Sigmoid colon (tissue), 7 donors: ENCODE results near the gene MAEA. TPM values are rescaled to one million over a fixed set of nuclear protein-coding genes. Genes with fewer than 3 reads are reported as not detected.

Experiments
- DNase-seq: peaks from one replicate; pipeline ENCODE4 v3.0.0-alpha.2; 2019
- H3K27ac ChIP-seq, 4 donors: fragments of 200-600 bp; sonication (generic); one replicate each; pipeline ENCODE4 v1.5.1; 2016 to 2019; ENCODE audit warnings: mild to moderate bottlenecking in 1 of 4
- H3K27me3 ChIP-seq, 3 donors: fragments of 200-600 bp; sonication (generic); one replicate each; pipeline ENCODE4 v1.5.1; 2019; ENCODE audit warnings: mild to moderate bottlenecking in 1 of 3
- H3K36me3 ChIP-seq, 4 donors: fragments of 200-600 bp; sonication (generic); one replicate each; pipeline ENCODE4 v1.5.1; 2016 to 2019
- H3K4me1 ChIP-seq, 4 donors: fragments of 200-600 bp; sonication (generic); one replicate each; pipeline ENCODE4 v1.5.1; 2017 to 2019
- H3K4me3 ChIP-seq, 4 donors: fragments of 200-600 bp; sonication (generic); one replicate each; pipeline ENCODE4 v1.5.1; 2017 to 2019; ENCODE audit warnings: mild to moderate bottlenecking in 2 of 4, moderate library complexity in 1 of 4
- H3K9me3 ChIP-seq, 4 donors: fragments of 200-600 bp in 3 of 4; sonication (generic) in 3 of 4; one replicate each; pipeline versions ENCODE4 v1.5.1 to v1.6.1; 2013 to 2019
- EP300 ChIP-seq, 4 donors: sonication (generic); formaldehyde crosslinking; IDR thresholded peaks; one replicate each; pipeline ENCODE4 v1.6.1; 2017; ENCODE audit warnings: antibody characterized with exemption in 4 of 4
- POLR2A ChIP-seq, 2 donors: fragments of 450-650 bp; IDR thresholded peaks; one replicate each; pipeline ENCODE4 v1.6.1; 2016; ENCODE audit warnings: antibody characterized with exemption in 2 of 2, mild to moderate bottlenecking in 2 of 2, moderate library complexity in 2 of 2
- POLR2AphosphoS5 ChIP-seq, 4 donors: sonication (generic); formaldehyde crosslinking; IDR thresholded peaks; one replicate each; pipeline ENCODE4 v1.6.1; 2017; ENCODE audit warnings: antibody characterized with exemption in 4 of 4
- WGBS, 2 donors: extraction: QIAGEN DNeasy Blood & Tissue Kit; methylation state at CpG; one replicate each; pipeline ENCODE4 v1.1.7; 2013; 5-methylcytosine and 5-hydroxymethylcytosine counted together
- intact Hi-C: fragments of 100-400 bp; cut with DNase I; formaldehyde crosslinking; loops from one replicate; pipeline ENCODE4 v1.15.1; 2023
- polyA plus RNA-seq, 3 donors: library from polyadenylated mRNA; stranded (reverse); fragments of 200-250 nt; gene quantifications; one replicate each; pipeline ENCODE4 v1.2.3, GENCODE V29; 2013
- total RNA-seq, 4 donors: library from RNA; depleted of rRNA; stranded (reverse); fragments of >200 nt; gene quantifications; one replicate each; pipeline ENCODE4 v1.1.0, GENCODE V29; 2016
- TF ChIP-seq, protein P1 (sequence below), 4 experiments: fragments of 450-650 bp in 3 of 4; fragments of 200-600 bp in 1 of 4; IDR thresholded peaks; one replicate each; pipeline ENCODE4 v1.5.1; 2016 to 2019; ENCODE audit warnings: antibody characterized with exemption in 4 of 4, mild to moderate bottlenecking in 3 of 4, moderate library complexity in 2 of 4
- donor health status: healthy with polysubstance abuse.
- donor health status: Bipolar disorder and iron deficiency.
- donor health status: healthy.

MAEA gene
- total and polyA plus RNA-seq, 7 donors, result 44.2 to 89.8 (median 53.0) TPM

DNA sequence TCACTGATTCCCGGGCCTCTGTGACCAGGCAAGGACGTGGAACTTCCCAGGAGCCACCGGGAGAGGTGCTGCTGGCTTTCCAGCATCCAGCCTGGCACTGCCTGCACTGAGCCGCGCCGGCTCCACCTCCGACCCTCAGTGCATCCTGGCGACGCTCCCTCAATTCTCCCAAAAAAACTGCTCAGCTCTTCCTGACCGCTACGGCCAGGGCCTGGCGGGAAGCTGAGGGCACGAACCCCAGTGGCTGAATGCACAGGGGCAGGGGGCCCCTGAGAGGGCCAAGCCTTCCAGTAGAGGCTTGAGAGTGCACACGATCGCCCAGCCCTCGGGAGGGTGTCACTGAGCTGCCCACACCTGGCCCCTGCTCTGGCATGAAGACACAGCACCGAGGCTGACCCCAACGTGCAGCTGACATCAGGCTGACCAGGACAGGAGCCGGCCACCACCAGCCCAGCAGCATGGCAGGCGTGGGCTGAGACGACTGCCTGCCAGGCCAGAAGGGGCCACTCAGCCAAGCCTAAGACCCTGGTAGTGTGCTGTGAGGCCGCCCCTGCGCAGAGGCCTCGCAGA lies 47.7 kb upstream of the MAEA start:
- peak; percentile 62 for DNase-seq
- Histone ChIP-seq H3K27ac (no peak overlapping the region), H3K27me3 (no peaks in the 10 kb centered on the region), H3K36me3 (peaks cover 0 to 39% (median 27%) of the 10 kb centered on the region in 4 donors), H3K9me3 (no peaks in the 10 kb centered on the region), H3K4me3 (no peak overlapping the region), H3K4me1 (peaks cover 0 to 58% (median 55%) of the 10 kb centered on the region in 4 donors)
- WGBS, 2 donors, result 76 to 85% methylated on average over 24 of the region's 24 CpGs
- TF ChIP-seq EP300 (IDR thresholded peaks at IDR 0.05) (no peak), POLR2A (IDR thresholded peaks at IDR 0.05) (no peak), POLR2AphosphoS5 (IDR thresholded peaks at IDR 0.05) (no peak)
- TF ChIP-seq, protein P1, sequence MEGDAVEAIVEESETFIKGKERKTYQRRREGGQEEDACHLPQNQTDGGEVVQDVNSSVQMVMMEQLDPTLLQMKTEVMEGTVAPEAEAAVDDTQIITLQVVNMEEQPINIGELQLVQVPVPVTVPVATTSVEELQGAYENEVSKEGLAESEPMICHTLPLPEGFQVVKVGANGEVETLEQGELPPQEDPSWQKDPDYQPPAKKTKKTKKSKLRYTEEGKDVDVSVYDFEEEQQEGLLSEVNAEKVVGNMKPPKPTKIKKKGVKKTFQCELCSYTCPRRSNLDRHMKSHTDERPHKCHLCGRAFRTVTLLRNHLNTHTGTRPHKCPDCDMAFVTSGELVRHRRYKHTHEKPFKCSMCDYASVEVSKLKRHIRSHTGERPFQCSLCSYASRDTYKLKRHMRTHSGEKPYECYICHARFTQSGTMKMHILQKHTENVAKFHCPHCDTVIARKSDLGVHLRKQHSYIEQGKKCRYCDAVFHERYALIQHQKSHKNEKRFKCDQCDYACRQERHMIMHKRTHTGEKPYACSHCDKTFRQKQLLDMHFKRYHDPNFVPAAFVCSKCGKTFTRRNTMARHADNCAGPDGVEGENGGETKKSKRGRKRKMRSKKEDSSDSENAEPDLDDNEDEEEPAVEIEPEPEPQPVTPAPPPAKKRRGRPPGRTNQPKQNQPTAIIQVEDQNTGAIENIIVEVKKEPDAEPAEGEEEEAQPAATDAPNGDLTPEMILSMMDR (IDR thresholded peaks at IDR 0.05), result no peak
- intact Hi-C loops, result no loop called here

DNA sequence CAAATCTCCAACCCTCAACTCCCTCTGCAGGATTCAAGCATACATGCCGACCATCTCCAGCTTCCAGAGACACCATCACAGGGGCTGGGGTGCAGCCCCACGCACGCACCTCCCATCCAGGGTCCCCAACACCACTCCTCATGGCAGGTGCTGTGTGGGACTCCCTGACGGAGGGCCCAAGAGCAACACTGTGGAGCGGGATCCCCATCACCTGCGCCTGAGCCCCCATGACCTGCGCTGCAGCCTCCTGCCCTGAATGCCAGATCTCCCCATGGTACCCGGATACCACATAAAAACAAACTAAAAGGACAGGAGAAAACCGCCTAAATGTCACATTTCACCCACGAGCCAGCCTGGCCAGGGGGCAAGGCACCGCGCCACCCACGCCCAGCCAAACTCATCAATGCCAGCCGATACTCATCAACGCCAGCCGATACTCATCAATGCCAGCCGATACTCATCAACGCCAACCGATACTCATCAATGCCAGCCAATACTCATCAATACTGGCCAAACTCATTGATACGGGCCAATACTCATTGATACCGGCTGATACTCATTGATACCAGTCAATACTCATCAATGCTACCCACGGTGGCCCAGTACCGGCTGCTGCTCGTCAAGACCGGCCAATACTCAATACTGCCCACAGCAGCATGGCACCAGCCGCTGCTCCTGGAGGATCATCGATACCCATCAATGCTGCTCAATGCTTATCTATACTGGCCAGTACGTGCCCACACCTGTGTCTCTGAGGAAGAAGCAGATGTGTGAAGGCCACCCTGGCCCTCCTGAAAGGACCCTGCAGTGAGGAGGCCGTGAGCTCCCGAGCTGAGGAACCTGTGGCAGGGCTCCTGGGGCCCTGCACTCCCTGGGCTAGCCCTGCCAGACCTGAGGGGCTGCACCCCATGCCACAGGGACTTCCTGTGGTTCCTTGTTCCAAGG lies 46.9 kb upstream of the MAEA start:
- 93 to 95% methylated on average over 30 of the region's 30 CpGs for WGBS, 2 donors
- no peaks in the 10 kb centered on the region for H3K9me3 ChIP-seq
- peaks cover 0 to 32% (median 20%) of the 10 kb centered on the region in 4 donors for H3K36me3 ChIP-seq
- no peak overlapping the region for H3K4me3 ChIP-seq
- H3K27me3 ChIP-seq, result no peaks in the 10 kb centered on the region
- intact Hi-C loops, result no loop called here
- TF ChIP-seq POLR2AphosphoS5 (IDR thresholded peaks at IDR 0.05), result no peak
- TF ChIP-seq, protein P1 (IDR thresholded peaks at IDR 0.05), result no peak
- H3K27ac ChIP-seq, result no peak overlapping the region
- H3K4me1 ChIP-seq, result peaks cover 0 to 64% (median 61%) of the 10 kb centered on the region in 4 donors
- DNase-seq, result peak; percentile 46

DNA sequence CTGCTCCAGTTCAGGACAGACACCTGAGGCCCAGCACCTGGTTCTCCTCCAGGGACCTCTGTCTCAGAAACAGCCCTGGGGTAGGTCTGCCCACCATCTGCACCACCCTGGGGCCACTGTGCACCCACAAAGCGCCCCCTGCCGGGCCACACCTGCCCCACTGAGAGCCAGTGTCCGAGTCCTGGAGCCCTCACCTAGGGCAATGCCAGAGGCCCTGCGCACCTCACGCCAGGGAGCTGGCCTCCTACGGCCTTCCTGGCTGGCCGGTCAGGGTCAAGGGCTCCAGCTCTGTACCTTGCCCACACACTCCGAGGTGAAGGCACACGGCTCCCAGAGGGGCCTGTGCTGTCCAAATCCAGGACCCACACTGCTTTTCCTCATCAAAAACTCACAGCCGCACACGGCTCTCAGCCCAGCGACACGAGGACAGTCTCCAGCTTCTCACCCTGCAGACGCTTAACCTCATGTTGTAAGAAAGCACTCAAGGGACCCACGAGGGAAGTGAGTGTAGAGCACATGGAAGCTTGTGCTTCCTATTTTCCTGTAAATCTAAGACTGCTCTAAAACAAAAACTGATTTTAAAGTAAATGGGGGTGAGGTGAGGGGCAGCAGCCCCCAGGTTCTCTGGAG lies 46.1 kb upstream of the MAEA start:
- Histone ChIP-seq H3K27me3 (no peaks in the 10 kb centered on the region), H3K36me3 (peaks cover 0 to 25% (median 15%) of the 10 kb centered on the region in 4 donors), H3K9me3 (no peaks in the 10 kb centered on the region), H3K4me1 (peaks cover 0 to 66% (median 61%) of the 10 kb centered on the region in 4 donors), H3K4me3 (no peak overlapping the region), H3K27ac (peak overlapping the region in 1 of 4 donors; percentile 10)
- 74 to 80% methylated on average over 15 of the region's 15 CpGs for WGBS, 2 donors
- intact Hi-C loops, result no loop called here
- peak; percentile 65 for DNase-seq
- TF ChIP-seq POLR2AphosphoS5 (IDR thresholded peaks at IDR 0.05), result no peak
- TF ChIP-seq EP300 (IDR thresholded peaks at IDR 0.05), result no peak
- TF ChIP-seq, protein P1 (IDR thresholded peaks at IDR 0.05), result no peak
- no peak for TF ChIP-seq POLR2A (IDR thresholded peaks at IDR 0.05)

DNA sequence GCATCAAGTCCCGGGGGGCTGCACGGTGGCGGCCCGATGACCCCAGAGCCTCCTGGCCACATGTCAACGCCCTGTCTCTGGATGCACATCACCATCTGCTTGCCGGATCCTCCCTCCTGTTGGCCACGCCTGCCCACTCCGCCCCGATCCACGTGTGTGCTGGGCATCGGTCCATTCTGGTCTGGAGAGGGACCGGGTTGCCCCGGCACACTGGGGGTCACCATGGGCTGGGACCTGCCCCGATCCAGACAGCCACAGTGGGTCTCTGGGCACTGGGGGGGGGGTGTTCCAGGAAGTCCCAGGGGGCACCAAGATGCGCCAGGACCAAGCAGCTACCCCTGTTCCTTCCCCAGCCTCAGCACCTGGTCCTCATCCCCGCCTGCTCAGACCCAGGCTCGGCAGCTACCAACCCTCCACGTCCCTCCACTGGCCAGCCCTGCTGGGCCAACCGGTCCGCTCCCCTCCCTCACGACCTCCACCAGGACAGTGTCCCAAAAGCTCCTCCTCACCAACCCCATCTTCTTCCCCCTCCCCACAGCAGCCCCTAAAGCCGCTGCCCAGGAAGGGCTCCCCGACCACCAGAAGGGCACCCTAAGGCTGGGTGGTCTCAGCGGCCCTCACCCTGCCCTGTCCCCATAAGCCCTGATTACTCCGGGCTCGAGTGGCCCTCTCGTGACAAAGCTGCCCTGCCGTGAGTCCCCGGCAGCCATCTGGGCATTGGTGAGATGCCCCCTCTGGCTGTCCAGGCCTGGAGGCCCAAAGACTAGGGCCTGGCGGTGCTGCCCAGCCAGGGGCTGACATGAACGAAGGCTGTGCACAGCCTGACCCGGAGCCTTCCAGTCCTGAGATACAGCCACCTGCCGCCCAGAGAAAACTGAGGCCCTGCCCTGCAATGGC lies 45.4 kb upstream of the MAEA start:
- intact Hi-C loops, result no loop called here
- 61 to 76% methylated on average over 33 of the region's 33 CpGs for WGBS, 2 donors
- Histone ChIP-seq H3K4me3 (no peak overlapping the region), H3K27ac (peak overlapping the region in 2 of 4 donors; percentile 8 to 98), H3K36me3 (peaks cover 0 to 22% (median 13%) of the 10 kb centered on the region in 4 donors), H3K9me3 (no peaks in the 10 kb centered on the region), H3K27me3 (no peaks in the 10 kb centered on the region), H3K4me1 (peaks cover 0 to 66% (median 61%) of the 10 kb centered on the region in 4 donors)
- no peak for TF ChIP-seq POLR2A (IDR thresholded peaks at IDR 0.05)
- TF ChIP-seq, protein P1 (IDR thresholded peaks at IDR 0.05), result no peak
- TF ChIP-seq POLR2AphosphoS5 (IDR thresholded peaks at IDR 0.05), result no peak
- no peak for TF ChIP-seq EP300 (IDR thresholded peaks at IDR 0.05)
- peak; percentile 74 for DNase-seq
